ENCODE results near the gene AFF3.

The AFF3 gene

DNA sequence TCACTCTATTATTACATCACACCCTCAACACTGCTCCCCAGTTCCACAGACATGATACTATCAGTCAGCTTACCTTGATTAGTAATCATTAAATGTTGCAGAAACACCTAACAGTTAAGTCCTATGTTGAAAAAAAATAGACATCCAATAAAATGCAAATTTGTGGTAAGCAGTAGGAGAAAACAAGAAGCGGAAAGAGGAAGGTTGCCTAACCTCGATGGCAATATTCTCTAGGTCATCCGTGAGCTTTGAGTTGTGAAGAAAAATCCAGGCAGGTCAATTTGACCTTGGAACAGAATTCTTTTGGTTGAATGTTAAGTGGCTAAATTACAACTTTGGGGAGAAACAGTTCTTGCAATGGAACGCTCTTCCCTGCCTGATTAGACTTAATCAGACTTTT is 264.4 kb downstream of the AFF3 start:
- CTCF ChIA-PET, result no interaction called here
- POLR2A ChIA-PET, result no interaction called here
- DNase-seq (ENCODE audit: extremely low spot score), result no peak
- TF ChIP-seq SP1 (IDR thresholded peaks at IDR 0.05) (no peak), FOXM1 (IDR thresholded peaks at IDR 0.05; ENCODE audit: borderline replicate concordance) (no peak), CTBP1 (IDR thresholded peaks at IDR 0.05; ENCODE audit: borderline replicate concordance) (no peak), NFRKB (IDR thresholded peaks at IDR 0.05) (no peak), SUZ12 (IDR thresholded peaks at IDR 0.05) (no peak), LEF1 (IDR thresholded peaks at IDR 0.05; ENCODE audit: borderline replicate concordance) (no peak), BHLHE40 (IDR thresholded peaks at IDR 0.05; ENCODE audit: borderline replicate concordance) (no peak), TARDBP (IDR thresholded peaks at IDR 0.05) (no peak), HDGF (IDR thresholded peaks at IDR 0.05; ENCODE audit: borderline replicate concordance) (no peak), ELF4 (IDR thresholded peaks at IDR 0.05) (no peak)

DNA sequence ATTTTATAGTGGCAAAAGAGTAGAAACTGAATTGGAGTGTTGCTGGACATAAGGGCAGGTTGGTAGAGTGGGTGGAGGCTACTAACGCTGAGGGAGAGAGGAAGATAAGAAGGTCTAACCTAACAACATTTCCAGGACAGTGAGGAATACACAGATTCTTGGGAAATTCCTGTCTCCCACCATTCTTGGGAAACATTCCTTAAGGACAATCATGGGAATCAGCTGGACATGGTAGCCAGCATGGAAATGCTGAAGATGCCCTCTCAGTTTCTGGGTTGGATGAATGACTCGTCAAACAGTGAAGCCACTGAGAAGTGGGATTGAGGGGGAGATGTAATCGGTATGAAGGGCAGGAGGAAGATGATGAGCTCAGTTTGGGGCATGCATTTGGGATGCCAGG is 265.4 kb downstream of the AFF3 start:
- CTCF ChIA-PET, result no interaction called here
- POLR2A ChIA-PET, result no interaction called here
- DNase-seq (ENCODE audit: extremely low spot score), result no peak
- TF ChIP-seq, protein P1, sequence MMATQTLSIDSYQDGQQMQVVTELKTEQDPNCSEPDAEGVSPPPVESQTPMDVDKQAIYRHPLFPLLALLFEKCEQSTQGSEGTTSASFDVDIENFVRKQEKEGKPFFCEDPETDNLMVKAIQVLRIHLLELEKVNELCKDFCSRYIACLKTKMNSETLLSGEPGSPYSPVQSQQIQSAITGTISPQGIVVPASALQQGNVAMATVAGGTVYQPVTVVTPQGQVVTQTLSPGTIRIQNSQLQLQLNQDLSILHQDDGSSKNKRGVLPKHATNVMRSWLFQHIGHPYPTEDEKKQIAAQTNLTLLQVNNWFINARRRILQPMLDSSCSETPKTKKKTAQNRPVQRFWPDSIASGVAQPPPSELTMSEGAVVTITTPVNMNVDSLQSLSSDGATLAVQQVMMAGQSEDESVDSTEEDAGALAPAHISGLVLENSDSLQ (IDR thresholded peaks at IDR 0.05), result no peak
- no peak for TF ChIP-seq NFRKB (IDR thresholded peaks at IDR 0.05)

DNA sequence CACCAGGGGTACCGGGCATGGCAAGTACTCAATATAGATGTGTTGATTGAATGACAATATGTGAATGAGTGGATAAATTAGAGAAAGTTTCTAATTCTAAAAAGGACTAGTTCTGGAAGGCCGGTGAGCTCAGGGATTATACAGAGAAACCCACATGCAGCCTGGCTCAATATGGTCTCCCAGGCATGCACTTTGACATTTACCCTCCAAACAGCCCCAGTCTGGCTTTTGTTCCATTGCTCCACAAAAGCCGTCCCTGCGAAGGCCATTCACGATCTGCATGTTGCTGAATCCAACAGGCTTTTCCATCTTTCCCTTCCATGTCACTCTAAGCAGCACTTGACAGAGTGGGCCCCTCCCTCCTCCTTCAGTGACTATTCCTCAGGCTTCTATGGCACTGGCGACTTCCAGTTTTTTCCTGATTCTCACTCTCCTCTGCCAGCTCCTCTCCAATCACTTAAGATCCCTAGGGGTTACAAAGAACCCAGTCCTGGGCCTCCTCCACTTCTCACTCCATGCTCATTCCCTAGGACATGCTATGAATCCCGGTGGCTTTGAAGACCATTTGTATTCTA is 266.7 kb downstream of the AFF3 start:
- DNase-seq (ENCODE audit: extremely low spot score), result no peak
- POLR2A ChIA-PET, result no interaction called here
- CTCF ChIA-PET, result no interaction called here
- TF ChIP-seq SUZ12 (IDR thresholded peaks at IDR 0.05) (no peak), ZNF384 (IDR thresholded peaks at IDR 0.05) (no peak), HDGF (IDR thresholded peaks at IDR 0.05; ENCODE audit: borderline replicate concordance) (no peak), CTBP1 (IDR thresholded peaks at IDR 0.05; ENCODE audit: borderline replicate concordance) (no peak), FOXK2 (IDR thresholded peaks at IDR 0.05) (no peak), SP1 (IDR thresholded peaks at IDR 0.05) (no peak), BHLHE40 (IDR thresholded peaks at IDR 0.05; ENCODE audit: borderline replicate concordance) (no peak), ARNT (IDR thresholded peaks at IDR 0.05) (no peak), LEF1 (IDR thresholded peaks at IDR 0.05; ENCODE audit: borderline replicate concordance) (no peak)

DNA sequence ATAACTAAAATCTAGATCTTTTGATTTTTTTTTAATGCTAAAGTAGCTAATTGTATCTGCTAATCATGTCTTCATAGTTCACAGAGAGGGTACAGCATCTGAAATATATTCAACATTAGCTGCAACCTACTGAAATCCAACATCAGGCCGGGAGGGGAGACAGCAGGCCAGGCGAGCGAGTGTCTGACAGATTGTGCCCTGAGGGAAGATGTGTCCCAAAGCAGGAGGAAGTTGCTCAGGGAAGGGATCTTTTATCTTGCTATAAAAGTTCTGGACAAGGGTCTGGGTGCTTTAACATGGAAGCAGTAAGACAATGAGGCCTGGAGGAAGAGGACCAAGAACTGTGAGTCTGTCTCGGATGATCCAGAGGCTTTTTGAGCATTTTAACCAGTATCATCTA is 274.1 kb downstream of the AFF3 start:
- TF ChIP-seq ARNT (IDR thresholded peaks at IDR 0.05) (no peak), L3MBTL2 (conservative IDR thresholded peaks at IDR 0.05) (no peak), LEF1 (IDR thresholded peaks at IDR 0.05; ENCODE audit: borderline replicate concordance) (no peak), SUZ12 (IDR thresholded peaks at IDR 0.05) (no peak), BHLHE40 (IDR thresholded peaks at IDR 0.05; ENCODE audit: borderline replicate concordance) (no peak), FOXK2 (IDR thresholded peaks at IDR 0.05) (no peak), CTBP1 (IDR thresholded peaks at IDR 0.05; ENCODE audit: borderline replicate concordance) (no peak), HDGF (IDR thresholded peaks at IDR 0.05; ENCODE audit: borderline replicate concordance) (no peak), NFRKB (IDR thresholded peaks at IDR 0.05) (no peak), ELF4 (IDR thresholded peaks at IDR 0.05) (no peak), ZNF384 (IDR thresholded peaks at IDR 0.05) (no peak), FOXA1 (IDR thresholded peaks at IDR 0.05) (no peak), FOXM1 (IDR thresholded peaks at IDR 0.05; ENCODE audit: borderline replicate concordance) (no peak), SP1 (IDR thresholded peaks at IDR 0.05) (no peak), TARDBP (IDR thresholded peaks at IDR 0.05) (no peak)
- TF ChIP-seq, protein P1 (IDR thresholded peaks at IDR 0.05), result no peak
- DNase-seq (ENCODE audit: extremely low spot score), result no peak
- CTCF ChIA-PET, result no interaction called here
- POLR2A ChIA-PET, result no interaction called here

DNA sequence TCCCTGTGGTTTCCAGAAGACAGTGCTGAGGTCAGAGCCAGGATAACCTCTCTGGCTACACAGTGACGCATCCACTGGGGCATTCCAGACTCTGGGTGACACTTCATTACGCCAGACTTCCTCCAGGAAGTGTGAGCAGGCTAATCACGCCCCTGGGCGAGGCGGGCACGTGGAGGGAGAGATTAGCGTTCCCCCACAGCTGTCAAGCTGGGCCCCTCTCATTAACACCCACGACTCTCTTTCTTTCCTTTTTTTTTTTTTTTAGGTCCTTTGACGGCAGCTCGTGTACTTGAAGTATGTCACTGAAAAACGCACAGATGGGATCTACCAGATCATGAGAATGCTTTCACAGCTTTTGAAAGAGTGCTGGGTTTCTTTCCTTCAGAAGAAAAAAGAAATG is 274.6 kb downstream of the AFF3 start:
- TF ChIP-seq FOXA1 (IDR thresholded peaks at IDR 0.05) (no peak), FOXK2 (IDR thresholded peaks at IDR 0.05) (no peak), ELF4 (IDR thresholded peaks at IDR 0.05) (no peak), LEF1 (IDR thresholded peaks at IDR 0.05; ENCODE audit: borderline replicate concordance) (no peak), ZNF384 (IDR thresholded peaks at IDR 0.05) (no peak), SP1 (IDR thresholded peaks at IDR 0.05) (no peak), FOXM1 (IDR thresholded peaks at IDR 0.05; ENCODE audit: borderline replicate concordance) (no peak)
- POLR2A ChIA-PET, result no interaction called here
- CTCF ChIA-PET, result no interaction called here
- no peak for DNase-seq (ENCODE audit: extremely low spot score)

DNA sequence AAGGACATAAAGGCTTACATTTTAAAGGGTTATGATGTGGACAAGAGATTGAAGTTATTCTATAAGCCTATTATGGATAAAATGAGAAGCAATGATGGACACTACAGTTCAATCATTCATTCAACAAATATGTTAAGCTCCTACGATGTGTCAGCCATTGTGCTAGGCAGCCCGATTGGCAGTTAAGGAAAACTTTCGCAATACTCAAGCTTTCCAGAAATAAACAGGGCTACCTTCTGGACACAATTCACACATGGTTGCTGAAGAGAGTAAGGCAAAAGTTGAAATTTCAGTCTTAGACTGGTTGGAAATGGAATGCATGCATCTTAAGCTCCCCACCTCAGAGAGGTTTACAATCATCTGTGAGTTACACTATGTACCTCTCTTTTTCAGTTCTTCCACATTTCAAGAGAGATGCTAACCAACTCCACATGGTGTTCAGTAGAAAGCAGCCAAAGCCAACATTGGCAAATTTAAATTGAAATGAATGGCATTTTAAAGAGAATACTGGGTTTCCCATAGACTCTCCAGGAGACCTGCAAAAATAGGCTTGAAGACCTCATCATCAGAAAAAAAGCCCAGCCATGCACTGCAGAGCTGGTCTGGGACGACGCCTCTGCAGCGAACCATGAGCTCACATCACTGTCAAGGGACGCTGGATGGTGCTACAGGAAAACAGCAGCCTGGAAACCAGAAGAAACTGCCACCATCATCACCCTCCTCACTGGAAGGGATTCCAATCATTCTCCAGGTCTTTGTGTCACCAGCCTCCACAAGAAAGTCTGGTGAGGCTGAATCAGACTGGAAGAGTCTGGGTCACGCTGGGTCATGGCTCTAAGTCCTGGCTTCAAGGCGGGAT is 276.3 kb downstream of the AFF3 start:
- POLR2A ChIA-PET, result interaction anchor here (1.1 kb wide), 1 partner anchor 26 kb away, joined by 3 read pairs; no protein-coding TSS in a partner anchor
- TF ChIP-seq FOXK2 (IDR thresholded peaks at IDR 0.05), result no peak
- TF ChIP-seq ZNF384 (IDR thresholded peaks at IDR 0.05), result no peak
- TF ChIP-seq, protein P1 (IDR thresholded peaks at IDR 0.05), result no peak
- no peak for TF ChIP-seq ARNT (IDR thresholded peaks at IDR 0.05)
- no peak for TF ChIP-seq NFRKB (IDR thresholded peaks at IDR 0.05)
- TF ChIP-seq LEF1 (IDR thresholded peaks at IDR 0.05; ENCODE audit: borderline replicate concordance), result no peak
- no peak for TF ChIP-seq ELF4 (IDR thresholded peaks at IDR 0.05)
- TF ChIP-seq HDGF (IDR thresholded peaks at IDR 0.05; ENCODE audit: borderline replicate concordance), result no peak
- TF ChIP-seq TARDBP (IDR thresholded peaks at IDR 0.05), result no peak
- TF ChIP-seq FOXA1 (IDR thresholded peaks at IDR 0.05), result no peak
- TF ChIP-seq SP1 (IDR thresholded peaks at IDR 0.05), result no peak
- TF ChIP-seq BHLHE40 (IDR thresholded peaks at IDR 0.05; ENCODE audit: borderline replicate concordance), result no peak
- no peak for TF ChIP-seq L3MBTL2 (conservative IDR thresholded peaks at IDR 0.05)
- TF ChIP-seq SUZ12 (IDR thresholded peaks at IDR 0.05), result no peak
- no peak for TF ChIP-seq CTBP1 (IDR thresholded peaks at IDR 0.05; ENCODE audit: borderline replicate concordance)
- TF ChIP-seq FOXM1 (IDR thresholded peaks at IDR 0.05; ENCODE audit: borderline replicate concordance), result no peak
- CTCF ChIA-PET, result interaction anchor here (0.5 kb wide), 1 partner anchor 686 kb away, joined by 3 read pairs; no protein-coding TSS in a partner anchor
- no peak for DNase-seq (ENCODE audit: extremely low spot score)

Measured in HEK293T (cell line).